Activated T-helper 17 cell treated with anti-CD3 and anti-CD28 coated beads, Interleukin-2, amount 50 U/mL, for 72 hours (primary cell): ENCODE data around the gene DPP6. TPM values are rescaled to one million over a fixed set of nuclear protein-coding genes. Genes with fewer than 3 reads are reported as not detected.

Source experiments
- ATAC-seq: fragments of 150-1000 bp; cut with Tn5 transposase; replicated peaks from 2 replicates; pipeline ENCODE4 v1.10.0; 2021; ENCODE audit warnings: mild to moderate bottlenecking, moderate library complexity
- H3K27ac Mint-ChIP-seq: one replicate; pipeline ENCODE4 v1.8.0; 2022; ENCODE audit warnings: mixed read lengths
- H3K27me3 Mint-ChIP-seq: one replicate; pipeline ENCODE4 v1.8.0; 2022; ENCODE audit warnings: mixed read lengths
- H3K36me3 Mint-ChIP-seq: one replicate; pipeline ENCODE4 v1.8.0; 2022; ENCODE audit warnings: low read depth, mild to moderate bottlenecking, mixed read lengths
- H3K4me1 Mint-ChIP-seq: one replicate; pipeline ENCODE4 v1.8.0; 2022; ENCODE audit warnings: mixed read lengths
- H3K4me3 Mint-ChIP-seq: one replicate; pipeline ENCODE4 v1.8.0; 2022; ENCODE audit warnings: mild to moderate bottlenecking, mixed read lengths
- H3K9me3 Mint-ChIP-seq: one replicate; pipeline ENCODE4 v1.8.0; 2022; ENCODE audit warnings: mixed read lengths
- total RNA-seq, 2 donors: library from RNA; stranded (reverse); gene quantifications; one replicate each; pipeline ENCODE4 v1.2.3, GENCODE V29; 2022

The DPP6 gene
- total RNA-seq, 2 donors from 2014 or later: not detected

GRCh38 chr7:154302380-154302779 lies 250.2 kb downstream of the DPP6 start:
- no peaks in the 10 kb centered on the region for H3K36me3 Mint-ChIP-seq
- ATAC-seq: no peak
- H3K4me3 Mint-ChIP-seq: no peak overlapping the region
- H3K27me3 Mint-ChIP-seq: peaks cover 7% of the 10 kb centered on the region
- no peak overlapping the region for H3K27ac Mint-ChIP-seq
- no peaks in the 10 kb centered on the region for H3K9me3 Mint-ChIP-seq
- H3K4me1 Mint-ChIP-seq: no peaks in the 10 kb centered on the region

GRCh38 chr7:154304231-154304630 lies 252.0 kb downstream of the DPP6 start:
- Mint-ChIP-seq H3K27ac (no peak overlapping the region), H3K9me3 (no peaks in the 10 kb centered on the region), H3K27me3 (peaks cover 7% of the 10 kb centered on the region), H3K4me3 (no peak overlapping the region), H3K36me3 (no peaks in the 10 kb centered on the region), H3K4me1 (no peaks in the 10 kb centered on the region)
- ATAC-seq: no peak

DNA sequence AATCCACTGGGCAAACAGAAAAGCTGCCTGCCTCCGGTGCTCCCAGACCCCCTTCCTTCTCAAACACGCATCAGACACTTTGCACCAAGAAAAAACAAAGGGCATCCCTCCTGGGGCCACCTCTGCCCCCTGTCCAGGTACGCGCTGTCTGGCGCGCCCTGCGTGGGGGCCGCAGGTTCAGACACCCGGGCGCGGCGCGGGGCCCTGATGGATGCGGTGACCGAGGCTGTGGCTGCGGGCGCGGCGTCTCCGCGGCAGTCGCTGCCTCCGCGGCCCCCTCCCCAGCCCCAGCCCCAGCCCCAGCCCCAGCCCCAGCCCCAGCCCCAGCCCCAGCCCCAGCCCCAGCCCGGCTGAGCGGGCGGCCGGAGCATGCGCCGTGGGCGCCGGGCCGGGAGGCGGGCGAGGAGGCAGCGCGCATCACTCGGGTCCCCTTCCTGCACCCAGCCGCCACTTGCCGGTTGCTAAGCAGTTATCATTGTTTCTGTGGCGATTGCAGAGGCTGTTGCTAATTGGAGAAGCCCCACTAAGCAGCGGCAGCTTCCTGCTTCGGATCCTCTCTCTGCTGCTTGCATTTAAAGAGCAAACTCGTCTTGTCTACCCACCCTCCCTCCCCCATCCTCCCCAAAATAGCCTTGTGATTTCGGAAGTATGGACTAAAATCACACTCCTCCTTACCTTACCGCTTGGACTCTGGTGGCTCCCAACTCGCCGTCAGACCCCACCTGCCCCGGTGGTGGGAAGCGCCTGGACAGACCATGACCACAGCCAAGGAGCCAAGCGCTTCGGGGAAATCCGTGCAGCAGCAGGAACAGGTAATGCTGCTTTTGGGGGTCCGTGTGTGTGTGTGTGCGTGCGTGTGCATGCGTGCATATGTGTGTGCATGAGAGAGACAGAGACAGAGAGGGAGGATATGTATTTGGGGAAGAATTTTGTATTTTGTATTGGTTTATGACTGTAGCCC lies 252.8 kb downstream of the DPP6 start:
- no peak overlapping the region for H3K4me3 Mint-ChIP-seq

DNA sequence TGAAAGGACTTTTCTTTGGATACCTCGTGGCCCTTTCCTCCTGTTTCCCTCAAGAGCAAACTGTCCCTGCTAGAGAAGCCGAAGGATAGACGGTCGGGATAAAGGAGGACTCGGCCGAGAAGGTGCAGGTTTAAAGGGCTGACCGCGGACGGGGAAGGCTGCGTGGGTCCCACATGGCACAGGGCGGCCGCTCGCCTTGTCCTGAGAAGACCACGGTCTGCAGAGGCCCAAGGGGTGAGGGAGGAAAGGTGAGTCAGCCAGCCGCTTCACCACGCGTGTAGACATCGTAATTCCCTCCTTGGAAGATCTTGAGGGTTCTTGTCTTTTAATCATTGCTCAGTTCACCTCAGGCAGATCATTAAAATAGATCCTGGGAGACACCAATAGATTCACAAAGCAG lies 253.8 kb downstream of the DPP6 start:
- no peak overlapping the region for H3K4me3 Mint-ChIP-seq
- ATAC-seq: no peak
- H3K9me3 Mint-ChIP-seq: peaks cover 4% of the 10 kb centered on the region
- H3K27ac Mint-ChIP-seq: no peak overlapping the region
- no peaks in the 10 kb centered on the region for H3K4me1 Mint-ChIP-seq
- H3K36me3 Mint-ChIP-seq: no peaks in the 10 kb centered on the region
- H3K27me3 Mint-ChIP-seq: peaks cover 7% of the 10 kb centered on the region

More for the DNA sequence above, 252.8 kb downstream of the DPP6 start:
- no peak for ATAC-seq
- Mint-ChIP-seq H3K27ac (no peak overlapping the region), H3K4me1 (no peaks in the 10 kb centered on the region), H3K9me3 (no peaks in the 10 kb centered on the region), H3K27me3 (peaks cover 7% of the 10 kb centered on the region), H3K36me3 (no peaks in the 10 kb centered on the region)

DNA sequence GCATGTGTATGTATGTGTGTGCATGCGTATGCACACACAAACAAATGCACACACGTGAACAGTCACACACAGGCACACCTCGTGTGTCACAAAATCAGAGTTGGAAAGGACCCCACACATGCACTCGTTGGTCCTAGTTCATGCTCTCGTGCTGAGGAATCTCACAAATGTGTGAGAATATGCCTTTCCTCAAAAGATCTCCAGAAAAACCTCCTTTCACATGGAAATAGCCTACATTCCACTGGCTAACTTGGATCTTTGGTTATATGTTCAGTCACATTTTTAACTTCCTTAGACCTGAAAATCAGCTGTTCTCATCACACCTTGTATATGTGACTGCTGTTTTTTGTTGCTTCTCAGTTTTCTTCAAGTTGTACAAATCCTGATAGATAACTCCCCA lies 256.7 kb downstream of the DPP6 start:
- peaks cover 7% of the 10 kb centered on the region for H3K9me3 Mint-ChIP-seq
- no peaks in the 10 kb centered on the region for H3K36me3 Mint-ChIP-seq
- H3K4me3 Mint-ChIP-seq: no peak overlapping the region
- no peak for ATAC-seq
- no peaks in the 10 kb centered on the region for H3K4me1 Mint-ChIP-seq
- H3K27ac Mint-ChIP-seq: no peak overlapping the region
- peaks cover 7% of the 10 kb centered on the region for H3K27me3 Mint-ChIP-seq

DNA sequence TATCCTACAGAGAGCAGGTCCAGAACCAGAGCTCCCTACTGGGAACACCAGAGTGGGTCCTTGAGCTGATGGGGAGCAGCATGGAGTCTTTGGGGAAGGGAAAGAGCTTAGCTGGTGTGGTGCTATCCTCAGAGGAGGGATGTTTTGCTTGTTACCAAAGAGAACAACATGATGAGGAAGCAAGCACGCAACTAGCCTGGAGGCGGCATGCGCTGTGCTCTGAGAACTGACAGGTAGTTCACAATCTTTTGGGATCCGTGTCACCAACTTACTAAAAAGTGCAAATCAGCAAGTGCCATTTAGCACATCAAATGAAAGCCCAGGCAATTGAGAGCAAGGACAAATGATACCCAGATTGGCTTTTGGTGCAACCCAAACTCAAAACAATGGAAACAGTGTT lies 257.9 kb downstream of the DPP6 start:
- no peak for ATAC-seq
- H3K9me3 Mint-ChIP-seq: peaks cover 7% of the 10 kb centered on the region

GRCh38 chr7:154324196-154324595 lies 272.0 kb downstream of the DPP6 start:
- no peak overlapping the region for H3K27ac Mint-ChIP-seq
- H3K4me1 Mint-ChIP-seq: no peaks in the 10 kb centered on the region

More for the DNA sequence above, 257.9 kb downstream of the DPP6 start:
- peaks cover 4% of the 10 kb centered on the region for H3K27me3 Mint-ChIP-seq
- H3K36me3 Mint-ChIP-seq: no peaks in the 10 kb centered on the region
- no peak overlapping the region for H3K27ac Mint-ChIP-seq
- H3K4me3 Mint-ChIP-seq: no peak overlapping the region
- no peaks in the 10 kb centered on the region for H3K4me1 Mint-ChIP-seq

DNA sequence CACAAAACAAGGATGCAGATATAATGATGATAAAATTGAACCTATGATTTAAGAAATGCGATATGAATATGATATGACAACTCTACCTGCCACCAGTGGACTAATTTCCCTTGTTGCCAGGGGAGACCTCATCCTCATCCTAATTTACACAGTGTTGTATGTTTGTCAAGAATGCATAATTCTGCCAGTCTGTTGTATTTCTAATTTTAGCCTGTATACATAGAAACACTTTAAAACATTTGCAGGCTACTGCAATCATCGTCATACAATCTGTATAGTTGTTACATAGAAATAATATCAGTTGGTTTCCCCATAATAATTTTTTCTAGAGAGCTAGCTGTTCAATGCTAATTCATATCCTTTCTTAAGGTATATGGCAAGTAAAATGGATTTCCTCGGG lies 274.2 kb downstream of the DPP6 start:
- Mint-ChIP-seq H3K36me3 (no peaks in the 10 kb centered on the region), H3K27ac (no peak overlapping the region), H3K27me3 (no peaks in the 10 kb centered on the region), H3K4me1 (no peaks in the 10 kb centered on the region), H3K4me3 (no peak overlapping the region), H3K9me3 (peaks cover 8% of the 10 kb centered on the region)
- ATAC-seq: no peak

More at GRCh38 chr7:154324196-154324595, 272.0 kb downstream of the DPP6 start:
- no peak overlapping the region for H3K4me3 Mint-ChIP-seq
- no peaks in the 10 kb centered on the region for H3K27me3 Mint-ChIP-seq
- H3K36me3 Mint-ChIP-seq: no peaks in the 10 kb centered on the region
- no peak for ATAC-seq
- peaks cover 3% of the 10 kb centered on the region for H3K9me3 Mint-ChIP-seq

- Mint-ChIP-seq H3K4me1 (no peaks in the 10 kb centered on the region), H3K27ac (no peak overlapping the region), H3K27me3 (no peaks in the 10 kb centered on the region), H3K4me3 (no peak overlapping the region), H3K36me3 (no peaks in the 10 kb centered on the region), H3K9me3 (peaks cover 10% of the 10 kb centered on the region)
- ATAC-seq: no peak
Observed at GRCh38 chr7:154330318-154330717, 278.1 kb downstream of the DPP6 start.

- no peak overlapping the region for H3K27ac Mint-ChIP-seq
- H3K9me3 Mint-ChIP-seq: peaks cover 13% of the 10 kb centered on the region
- no peaks in the 10 kb centered on the region for H3K36me3 Mint-ChIP-seq
- H3K4me1 Mint-ChIP-seq: no peaks in the 10 kb centered on the region
- no peak for ATAC-seq
- H3K4me3 Mint-ChIP-seq: no peak overlapping the region
- H3K27me3 Mint-ChIP-seq: no peaks in the 10 kb centered on the region
Observed at GRCh38 chr7:154332811-154333580, 280.8 kb downstream of the DPP6 start.

GRCh38 chr7:154336295-154336694 lies 284.1 kb downstream of the DPP6 start:
- no peak for ATAC-seq
- Mint-ChIP-seq H3K27ac (no peak overlapping the region), H3K9me3 (peaks cover 8% of the 10 kb centered on the region), H3K27me3 (no peaks in the 10 kb centered on the region), H3K4me1 (no peaks in the 10 kb centered on the region), H3K36me3 (no peaks in the 10 kb centered on the region), H3K4me3 (no peak overlapping the region)

- no peak overlapping the region for H3K4me3 Mint-ChIP-seq
- no peaks in the 10 kb centered on the region for H3K36me3 Mint-ChIP-seq
- no peak for ATAC-seq
Observed at GRCh38 chr7:154338701-154339506, 286.7 kb downstream of the DPP6 start.

DNA sequence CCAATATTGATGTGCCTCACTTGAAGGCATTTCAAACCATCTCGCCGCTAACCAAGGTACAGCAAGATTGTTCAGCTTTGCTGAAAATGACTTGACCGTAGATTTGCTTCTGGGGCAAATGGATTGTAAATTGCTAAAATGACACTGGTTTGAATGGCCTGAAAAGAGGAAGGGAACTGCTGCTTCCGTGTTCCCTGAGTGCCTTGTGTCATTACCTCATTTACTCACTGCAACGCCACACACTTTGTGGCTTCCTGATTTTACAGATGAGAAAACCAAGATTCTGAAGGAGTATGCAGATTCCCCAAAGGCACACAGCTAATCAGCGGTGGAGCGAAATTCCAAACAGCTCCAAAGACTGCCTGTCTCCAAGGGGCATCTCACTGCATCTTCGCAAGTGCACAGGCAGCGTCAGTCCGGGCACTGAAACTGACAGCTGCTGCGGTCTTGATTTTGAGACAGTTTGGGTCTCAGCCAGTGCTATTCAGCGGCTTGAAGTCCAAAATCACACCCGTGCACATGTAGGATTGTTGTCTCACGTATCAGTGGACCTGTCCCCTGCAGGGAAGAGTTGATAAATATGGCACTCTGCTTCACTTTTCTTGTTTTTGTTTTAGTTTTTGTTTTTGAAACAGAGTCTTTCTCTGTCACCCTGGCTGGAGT lies 290.9 kb downstream of the DPP6 start:
- Mint-ChIP-seq H3K9me3 (peaks cover 3% of the 10 kb centered on the region), H3K4me3 (no peak overlapping the region), H3K27me3 (no peaks in the 10 kb centered on the region), H3K36me3 (no peaks in the 10 kb centered on the region), H3K27ac (no peak overlapping the region), H3K4me1 (no peaks in the 10 kb centered on the region)
- no peak for ATAC-seq

More at GRCh38 chr7:154338701-154339506, 286.7 kb downstream of the DPP6 start:
- Mint-ChIP-seq H3K4me1 (no peaks in the 10 kb centered on the region), H3K9me3 (peaks cover 3% of the 10 kb centered on the region), H3K27ac (no peak overlapping the region), H3K27me3 (no peaks in the 10 kb centered on the region)
